GM12874 (cell line): Measurements from ENCODE around the gene VSTM2B.

Experiments used
- CTCF ChIP-seq: IDR thresholded peaks from 2 replicates; pipeline ENCODE4 v1.5.1; 2011; ENCODE audit warnings: low read depth, mild to moderate bottlenecking, control low read depth, low read length, moderate library complexity; ENCODE audit not compliant: insufficient read depth

Gene VSTM2B

GRCh38 chr19:29535214-29535831, 9.5 kb downstream of the VSTM2B start:
- no peak for TF ChIP-seq CTCF

DNA sequence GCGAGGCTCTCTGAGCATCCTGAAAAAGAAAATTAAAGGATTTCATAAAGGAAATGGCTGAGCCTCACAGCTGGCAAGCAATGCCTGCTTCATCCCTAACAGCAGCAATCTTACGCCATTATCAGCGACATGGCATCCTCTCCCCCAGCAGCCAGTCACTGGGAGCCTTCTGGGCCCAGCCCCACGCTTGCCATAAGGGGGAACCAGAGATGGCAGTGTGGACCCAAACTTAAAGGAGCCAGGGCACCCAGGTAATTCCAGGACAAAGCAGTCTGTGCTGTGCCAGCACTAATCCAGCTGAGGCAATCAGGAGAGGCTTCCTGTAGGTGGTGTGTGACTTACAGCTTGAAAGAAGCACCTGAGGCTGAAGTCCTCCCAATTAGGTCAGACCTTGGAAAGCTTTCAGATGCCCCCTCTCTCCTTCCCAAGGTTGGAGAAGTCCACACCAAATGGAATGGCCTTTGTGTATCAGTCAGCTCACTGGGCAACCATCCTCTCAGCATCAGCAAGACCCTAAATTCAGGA, 10.3 kb downstream of the VSTM2B start:
- TF ChIP-seq CTCF = no peak

GRCh38 chr19:29537181-29537580, 11.4 kb downstream of the VSTM2B start:
- TF ChIP-seq CTCF = no peak

DNA sequence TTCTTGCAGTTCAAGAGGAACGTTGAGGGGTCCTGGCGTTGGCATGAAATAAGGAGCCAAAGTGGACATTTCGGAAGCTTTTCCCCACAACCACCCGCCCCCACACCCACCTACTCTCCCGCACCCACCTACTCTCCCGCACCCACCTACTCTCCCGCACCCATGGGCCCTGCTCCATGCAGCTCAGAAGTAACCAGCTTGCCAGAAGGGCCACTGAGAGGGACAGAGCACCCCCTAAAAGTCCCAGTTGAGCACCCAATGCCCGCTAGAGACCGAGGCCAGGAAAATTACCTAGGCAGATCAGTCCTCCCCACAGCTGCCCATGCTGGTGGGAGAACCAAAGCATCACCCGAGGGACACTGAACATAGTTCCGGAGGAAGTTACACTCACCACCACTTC, 11.8 kb downstream of the VSTM2B start:
- TF ChIP-seq CTCF = no peak

DNA sequence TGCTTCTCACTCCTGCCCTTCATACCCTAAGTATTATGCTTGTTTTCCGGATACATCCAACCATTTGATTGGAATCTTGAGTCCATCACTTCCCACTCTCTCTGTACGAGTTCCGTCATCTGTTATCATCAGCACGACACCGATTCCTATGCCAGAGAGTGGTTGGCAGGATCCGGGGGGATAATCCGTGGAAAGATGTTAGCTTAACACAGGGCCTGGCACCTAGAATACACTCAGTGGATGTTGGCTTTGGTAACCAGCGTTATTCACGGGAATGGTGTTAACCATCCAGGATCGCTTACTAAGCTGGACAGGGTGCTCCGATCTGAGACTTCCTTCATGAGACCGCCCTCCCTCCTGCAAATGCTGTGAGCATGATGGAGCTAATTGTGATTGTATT, 12.4 kb downstream of the VSTM2B start:
- TF ChIP-seq CTCF = no peak

- TF ChIP-seq CTCF = no peak
These were observed 12.9 kb downstream of the VSTM2B start for GRCh38 chr19:29538651-29539050.

DNA sequence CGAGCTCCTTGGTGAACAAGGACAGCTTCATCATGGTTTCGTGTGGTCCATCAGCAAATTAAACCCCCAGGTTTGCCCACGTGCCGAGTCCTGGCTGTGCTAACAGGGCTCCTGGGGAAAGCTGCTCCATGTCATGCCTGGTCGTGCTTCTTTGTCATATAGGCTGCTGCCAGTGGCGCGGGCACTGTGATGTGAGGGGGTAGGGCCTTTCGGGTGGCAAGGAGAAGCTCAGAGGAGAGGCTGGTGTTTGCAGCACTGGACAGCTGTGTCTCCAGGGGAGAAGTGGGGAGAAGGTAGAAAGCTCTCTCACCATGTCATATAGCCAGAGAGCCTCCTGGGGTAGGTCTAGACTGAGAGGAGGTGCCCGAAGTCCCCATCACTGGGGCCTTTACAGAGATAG, 13.3 kb downstream of the VSTM2B start:
- no peak for TF ChIP-seq CTCF
